ENCODE results near the gene MAP3K20. TPM values are rescaled to one million over a fixed set of nuclear protein-coding genes. Genes with fewer than 3 reads are reported as not detected.

The MAP3K20 gene
- total and polyA plus RNA-seq, 2 donors (not counting 1 experiment from before 2014, with no cell fraction given): 105 to 138 TPM

- Histone ChIP-seq H4K20me1 (ENCODE audit: control insufficient read depth, extremely low read depth, insufficient read depth, low read length) (no peaks in the 10 kb centered on the region), H3K4me3 (replicated peaks in 1 of 4; ENCODE audit: control extremely low read depth in 1 of 4, insufficient read depth in 1 of 4, low read depth in 3 of 4, low read length in 4 of 4) (no peak overlapping the region), H3K9me3 (ENCODE audit: control insufficient read depth, insufficient read depth, low read depth, low read length) (no peaks in the 10 kb centered on the region), H2AFZ (ENCODE audit: low read length) (no peak overlapping the region), H3K27ac (ENCODE audit: insufficient read depth, low read length) (peak overlapping the region; percentile 46), H3K4me2 (ENCODE audit: extremely low read depth, insufficient read depth, low read length) (no peak overlapping the region), H3K4me1 (ENCODE audit: control insufficient read depth, extremely low read depth, insufficient read depth, low read length) (peaks cover 28% of the 10 kb centered on the region), H3K79me2 (ENCODE audit: control insufficient read depth, insufficient read depth, low read length) (peaks cover 19% of the 10 kb centered on the region), H3K9ac (ENCODE audit: insufficient read depth, low read length) (no peak overlapping the region), H3K27me3 (ENCODE audit: control insufficient read depth, insufficient read depth, low read length) (no peaks in the 10 kb centered on the region), H3K36me3 (ENCODE audit: control insufficient read depth, insufficient read depth, low read length) (no peaks in the 10 kb centered on the region)
- peak in 1 of 2 donors; percentile 31 for DNase-seq (ENCODE audit: low read depth in 2 of 2)
- TF ChIP-seq EZH2 (IDR thresholded peaks at IDR 0.05; ENCODE audit: low read length, missing control alignments) (no peak), CTCF (conservative IDR thresholded peaks at IDR 0.05 in 1 of 2, IDR thresholded peaks at IDR 0.05 in 1 of 2; ENCODE audit: low read depth in 1 of 2, low read length in 2 of 2) (no peak)
Measured at GRCh38 chr2:173150963-173151362, 75.3 kb downstream of the MAP3K20 start.

- peak; percentile 70 to 79 for DNase-seq (ENCODE audit: low read depth in 2 of 2)
- H3K4me1 ChIP-seq (ENCODE audit: control insufficient read depth, extremely low read depth, insufficient read depth, low read length): peaks cover 25% of the 10 kb centered on the region
- H3K36me3 ChIP-seq (ENCODE audit: control insufficient read depth, insufficient read depth, low read length): no peaks in the 10 kb centered on the region
- H4K20me1 ChIP-seq (ENCODE audit: control insufficient read depth, extremely low read depth, insufficient read depth, low read length): no peaks in the 10 kb centered on the region
- no peak overlapping the region for H3K9ac ChIP-seq (ENCODE audit: insufficient read depth, low read length)
- no peaks in the 10 kb centered on the region for H3K27me3 ChIP-seq (ENCODE audit: control insufficient read depth, insufficient read depth, low read length)
- TF ChIP-seq EZH2 (IDR thresholded peaks at IDR 0.05; ENCODE audit: low read length, missing control alignments): no peak
- TF ChIP-seq CTCF (conservative IDR thresholded peaks at IDR 0.05 in 1 of 2, IDR thresholded peaks at IDR 0.05 in 1 of 2; ENCODE audit: low read depth in 1 of 2, low read length in 2 of 2): no peak
- H2AFZ ChIP-seq (ENCODE audit: low read length): no peak overlapping the region
- peaks cover 21% of the 10 kb centered on the region for H3K79me2 ChIP-seq (ENCODE audit: control insufficient read depth, insufficient read depth, low read length)
- no peak overlapping the region for H3K4me2 ChIP-seq (ENCODE audit: extremely low read depth, insufficient read depth, low read length)
- H3K9me3 ChIP-seq (ENCODE audit: control insufficient read depth, insufficient read depth, low read depth, low read length): no peaks in the 10 kb centered on the region
- no peak overlapping the region for H3K4me3 ChIP-seq (replicated peaks in 1 of 4; ENCODE audit: control extremely low read depth in 1 of 4, insufficient read depth in 1 of 4, low read depth in 3 of 4, low read length in 4 of 4)
- H3K27ac ChIP-seq (ENCODE audit: insufficient read depth, low read length): peak overlapping the region; percentile 60
Measured at GRCh38 chr2:173151671-173152401, 76.2 kb downstream of the MAP3K20 start.

GRCh38 chr2:173153301-173153885 lies 77.7 kb downstream of the MAP3K20 start:
- Histone ChIP-seq H2AFZ (ENCODE audit: low read length) (no peak overlapping the region), H3K79me2 (ENCODE audit: control insufficient read depth, insufficient read depth, low read length) (peaks cover 23% of the 10 kb centered on the region), H3K4me2 (ENCODE audit: extremely low read depth, insufficient read depth, low read length) (no peak overlapping the region), H3K36me3 (ENCODE audit: control insufficient read depth, insufficient read depth, low read length) (no peaks in the 10 kb centered on the region), H3K9me3 (ENCODE audit: control insufficient read depth, insufficient read depth, low read depth, low read length) (no peaks in the 10 kb centered on the region), H3K9ac (ENCODE audit: insufficient read depth, low read length) (no peak overlapping the region), H4K20me1 (ENCODE audit: control insufficient read depth, extremely low read depth, insufficient read depth, low read length) (no peaks in the 10 kb centered on the region), H3K27ac (ENCODE audit: insufficient read depth, low read length) (no peak overlapping the region), H3K27me3 (ENCODE audit: control insufficient read depth, insufficient read depth, low read length) (no peaks in the 10 kb centered on the region), H3K4me3 (replicated peaks in 1 of 4; ENCODE audit: control extremely low read depth in 1 of 4, insufficient read depth in 1 of 4, low read depth in 3 of 4, low read length in 4 of 4) (no peak overlapping the region), H3K4me1 (ENCODE audit: control insufficient read depth, extremely low read depth, insufficient read depth, low read length) (peaks cover 22% of the 10 kb centered on the region)
- TF ChIP-seq EZH2 (IDR thresholded peaks at IDR 0.05; ENCODE audit: low read length, missing control alignments): no peak
- no peak for TF ChIP-seq CTCF (conservative IDR thresholded peaks at IDR 0.05 in 1 of 2, IDR thresholded peaks at IDR 0.05 in 1 of 2; ENCODE audit: low read depth in 1 of 2, low read length in 2 of 2)
- DNase-seq (ENCODE audit: low read depth in 2 of 2): no peak
